Peyer's patch (tissue), 4 donors: ENCODE results near the gene PPIB.

Source experiments
- CTCF ChIP-seq, 6 experiments: fragments of 450-650 bp in 4 of 6; fragments of 200-600 bp in 2 of 6; sonication (generic) in 1 of 6; IDR thresholded peaks; one replicate each; pipeline ENCODE4 v1.5.1; 2017 to 2019; ENCODE audit warnings: antibody characterized with exemption in 6 of 6, mild to moderate bottlenecking in 3 of 6, moderate library complexity in 1 of 6
- POLR2A ChIP-seq, 2 donors: fragments of 450-650 bp; IDR thresholded peaks; one replicate each; pipeline ENCODE4 v1.5.1; 2017; ENCODE audit warnings: antibody characterized with exemption in 2 of 2, mild to moderate bottlenecking in 2 of 2, moderate library complexity in 2 of 2

- TF ChIP-seq CTCF (IDR thresholded peaks at IDR 0.05) (no peak), POLR2A (IDR thresholded peaks at IDR 0.05) (no peak)
Measured at GRCh38 chr15:64131547-64131946, 31.3 kb downstream of the PPIB start.
